Stimulated activated CD4-positive, alpha-beta T cell treated with anti-CD3 and anti-CD28 coated beads, Interleukin-12 subunit alpha, Interleukin-12 subunit beta, amount 100 ng/mL, for 4 hours (primary cell): Measurements from ENCODE around the gene ZSCAN22.
A peak's percentile ranks its signal among the peaks of the same experiment; 100 is the strongest.
"Not testable (repeated sequence)": the region's sequence is repeated elsewhere in the genome, so short reads cannot be mapped to it uniquely, and the experiment has no call there.

ENCODE experiments used
- DNase-seq: peaks from one replicate; pipeline ENCODE4 v3.0.0-alpha.2; 2020

ZSCAN22 gene

DNA sequence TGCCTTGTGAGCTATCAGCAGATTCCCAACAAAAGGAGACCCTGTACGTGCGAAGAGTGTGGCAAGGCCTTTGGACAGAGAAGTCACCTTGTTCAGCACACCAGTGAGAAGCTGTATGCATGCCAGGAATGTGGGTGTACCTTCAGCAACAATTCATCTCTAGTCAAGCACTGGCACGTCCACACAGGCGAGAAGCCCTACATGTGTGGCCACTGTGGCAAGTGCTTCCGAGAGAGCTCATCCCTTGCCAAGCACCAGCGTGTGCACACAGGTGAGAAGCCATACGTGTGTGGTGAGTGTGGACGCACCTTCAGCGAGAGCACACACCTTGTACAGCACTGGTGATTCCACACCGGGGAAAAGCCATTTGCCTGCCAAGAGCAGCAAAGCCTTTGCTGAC is 7.6 kb upstream of the ZSCAN22 start:
- DNase-seq: no peak

DNA sequence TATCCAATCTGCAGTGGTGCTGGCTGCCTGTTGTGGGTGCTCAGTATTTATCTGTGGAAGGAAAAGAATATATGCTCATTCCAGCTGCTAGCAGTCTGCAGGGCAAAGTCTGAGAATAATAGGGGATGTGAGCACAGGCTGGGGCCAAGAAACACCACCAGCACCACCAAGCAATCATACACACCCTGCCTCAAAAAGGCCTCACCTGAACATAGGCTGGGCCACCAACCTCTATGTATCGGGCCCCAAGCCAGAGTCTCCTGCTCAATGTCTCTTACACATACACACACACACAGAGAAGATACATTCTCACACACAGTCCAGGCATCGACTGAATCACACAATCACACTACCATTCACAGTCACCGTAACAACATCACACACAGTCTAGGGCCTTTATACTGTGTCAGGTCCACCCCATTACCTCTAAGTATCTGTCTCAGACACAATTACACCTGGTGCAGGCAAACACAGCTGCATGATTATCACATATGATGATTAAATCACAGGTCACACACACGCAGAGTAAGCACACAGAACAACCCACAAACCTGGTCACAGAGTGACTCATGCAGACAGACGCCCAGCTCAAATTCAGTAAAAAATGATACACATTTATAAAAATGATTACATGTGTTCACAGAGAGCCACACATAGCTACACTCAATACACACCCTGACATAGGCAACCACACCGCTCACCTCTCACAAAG is 1.3 kb upstream of the ZSCAN22 start:
- no peak for DNase-seq

DNA sequence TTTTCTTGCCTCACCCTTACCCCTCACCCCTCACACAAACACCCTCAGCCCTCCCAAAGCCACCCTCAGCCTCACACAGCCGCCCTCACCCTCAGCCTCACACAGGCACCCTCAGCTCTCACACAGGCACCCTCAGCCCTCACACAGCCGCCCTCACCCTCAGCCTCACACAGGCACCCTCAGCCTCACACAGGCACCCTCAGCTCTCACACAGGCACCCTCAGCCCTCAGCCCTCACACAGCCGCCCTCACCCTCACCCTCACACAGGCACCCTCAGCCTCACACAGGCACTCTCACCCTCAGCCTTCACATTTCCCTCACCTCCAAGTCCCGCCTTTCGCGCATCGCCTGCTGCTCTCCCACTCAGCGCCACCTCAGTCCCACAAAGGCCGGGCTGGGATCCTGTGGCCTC is 287 bp upstream of the ZSCAN22 start:
- DNase-seq: no peak

DNA sequence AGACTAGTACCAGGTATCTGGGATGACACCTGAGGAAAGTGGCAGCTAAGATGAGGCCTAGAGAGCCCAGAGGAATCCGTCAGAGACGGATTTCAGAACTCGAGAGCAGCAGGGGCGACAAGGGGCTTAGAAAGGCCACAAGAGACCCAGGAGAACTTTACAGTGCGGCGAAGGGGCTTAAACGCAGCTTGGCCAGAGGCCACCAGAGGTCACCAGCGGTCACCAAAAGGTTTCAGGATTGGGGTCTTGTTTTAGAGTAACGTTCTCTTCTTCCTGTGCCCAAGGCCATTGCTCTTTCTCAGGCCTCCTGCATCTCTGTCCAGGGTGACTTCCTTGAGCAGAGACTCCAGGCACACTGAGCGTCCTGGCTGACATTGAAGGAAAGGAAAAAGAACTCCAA is 2.2 kb downstream of the ZSCAN22 start:
- DNase-seq: no peak

DNA sequence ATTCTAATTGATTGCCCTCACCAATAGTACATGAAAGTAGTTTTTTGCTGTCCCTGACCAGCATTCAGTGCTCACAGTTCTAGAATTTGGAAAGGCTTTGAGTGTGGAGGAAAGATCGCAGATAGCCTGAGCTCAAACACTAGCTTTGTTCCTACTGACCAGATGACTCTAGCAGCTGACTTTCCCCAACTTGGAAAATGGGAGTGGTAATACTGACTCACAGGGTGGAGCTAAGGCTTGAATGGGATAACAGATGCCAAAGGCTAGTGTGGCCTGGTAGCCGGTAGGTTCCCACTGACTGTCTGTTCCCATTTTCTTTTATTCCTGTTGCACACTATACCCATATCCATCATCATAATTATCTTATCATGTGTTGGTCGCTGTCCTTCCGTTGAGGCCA is 3.7 kb downstream of the ZSCAN22 start:
- no peak for DNase-seq

DNA sequence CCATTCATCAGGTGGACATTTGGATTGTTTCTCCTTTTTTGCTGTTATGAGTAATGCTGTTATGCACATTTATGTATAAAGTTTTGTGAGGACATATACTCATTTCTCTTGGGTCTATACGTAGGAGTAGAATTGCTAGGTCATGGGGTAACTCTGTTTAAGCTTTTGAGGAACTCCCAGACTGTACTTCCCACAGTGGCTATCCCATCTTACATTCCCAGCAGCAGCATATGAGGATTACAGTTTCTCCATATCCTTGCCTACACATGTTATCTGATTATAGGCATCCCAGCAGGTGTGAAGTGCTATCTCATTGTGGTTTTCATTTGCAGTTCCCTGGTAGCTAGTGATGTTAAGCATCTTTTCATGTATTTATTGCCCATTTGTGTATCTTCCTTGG is 5.9 kb downstream of the ZSCAN22 start:
- no peak for DNase-seq

DNA sequence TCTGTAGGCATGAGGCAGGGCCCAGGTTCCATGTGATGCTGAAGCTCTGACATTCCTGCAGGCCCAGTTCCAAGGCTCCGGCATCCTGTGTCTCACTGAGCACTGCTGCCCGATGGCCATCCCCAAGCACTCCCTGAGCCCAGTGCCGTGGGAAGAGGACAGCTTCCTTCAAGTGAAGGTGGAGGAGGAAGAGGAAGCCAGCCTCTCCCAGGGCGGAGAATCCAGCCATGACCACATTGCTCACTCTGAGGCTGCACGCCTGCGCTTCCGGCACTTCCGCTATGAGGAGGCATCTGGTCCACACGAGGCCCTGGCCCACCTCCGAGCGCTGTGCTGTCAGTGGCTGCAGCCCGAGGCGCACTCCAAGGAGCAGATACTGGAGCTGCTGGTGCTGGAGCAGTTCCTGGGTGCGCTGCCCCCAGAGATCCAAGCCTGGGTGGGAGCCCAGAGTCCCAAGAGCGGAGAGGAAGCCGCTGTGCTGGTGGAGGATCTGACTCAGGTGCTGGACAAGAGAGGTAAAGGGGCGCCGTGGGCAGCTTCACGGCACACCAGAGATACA is 8.0 kb downstream of the ZSCAN22 start:
- no peak for DNase-seq

DNA sequence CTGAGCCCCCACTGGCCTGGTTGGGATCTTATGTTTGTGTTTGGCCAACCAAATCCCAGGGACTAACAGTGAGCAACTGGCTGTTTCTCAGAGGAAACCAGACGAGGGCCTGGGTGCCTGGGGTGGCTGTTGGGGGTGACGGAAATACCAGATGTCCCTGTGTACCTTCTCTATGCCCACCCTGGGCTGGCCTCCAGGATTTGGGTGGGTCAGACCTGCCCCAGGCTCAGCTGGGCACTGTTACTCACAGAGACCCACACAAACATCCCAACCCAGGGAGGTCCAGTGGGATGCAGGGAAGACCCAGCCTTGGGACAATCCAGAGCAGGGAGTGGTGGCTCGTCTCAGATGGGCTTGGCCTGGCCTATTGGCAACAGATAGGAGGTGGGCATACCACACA is 8.8 kb downstream of the ZSCAN22 start:
- no peak for DNase-seq

DNA sequence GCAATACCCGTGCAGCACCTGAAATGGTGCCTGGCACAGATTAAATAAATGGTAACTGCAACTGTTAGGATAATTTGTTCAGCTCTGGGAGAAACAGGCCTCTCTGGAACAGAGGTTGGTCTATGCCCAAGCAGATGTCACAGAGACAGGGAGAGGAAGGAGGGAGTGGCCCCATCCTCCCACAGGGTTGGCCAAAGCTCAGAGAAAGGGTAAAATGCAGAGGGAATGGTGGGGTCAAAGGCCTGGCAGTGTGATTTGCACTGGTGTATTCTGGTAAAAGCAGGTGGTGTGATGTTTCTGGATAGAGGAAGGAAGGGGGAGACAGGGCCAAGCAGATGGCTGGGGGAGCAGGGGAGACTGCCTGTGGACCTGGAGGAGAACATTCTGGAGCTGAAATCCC is 9.4 kb downstream of the ZSCAN22 start:
- DNase-seq: no peak

DNA sequence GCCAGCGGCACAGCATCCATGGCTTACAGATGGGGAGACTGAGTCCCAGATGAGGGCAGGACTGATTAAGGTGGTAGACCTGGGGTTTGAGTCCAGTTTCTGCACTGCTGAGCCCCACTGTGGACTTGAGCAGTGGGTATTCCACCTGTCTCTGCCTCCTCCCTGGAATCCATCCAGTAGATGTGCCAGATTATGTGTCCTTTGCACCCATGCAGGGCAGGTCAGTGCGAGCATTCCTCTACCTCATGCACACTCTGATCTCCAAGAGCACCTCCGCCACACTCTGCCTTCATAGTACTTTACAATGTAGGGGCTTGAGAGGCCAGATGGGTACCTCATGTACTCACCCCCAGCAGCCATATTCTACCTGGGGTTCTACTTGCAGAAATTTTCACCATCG is 10.0 kb downstream of the ZSCAN22 start:
- no peak for DNase-seq

DNA sequence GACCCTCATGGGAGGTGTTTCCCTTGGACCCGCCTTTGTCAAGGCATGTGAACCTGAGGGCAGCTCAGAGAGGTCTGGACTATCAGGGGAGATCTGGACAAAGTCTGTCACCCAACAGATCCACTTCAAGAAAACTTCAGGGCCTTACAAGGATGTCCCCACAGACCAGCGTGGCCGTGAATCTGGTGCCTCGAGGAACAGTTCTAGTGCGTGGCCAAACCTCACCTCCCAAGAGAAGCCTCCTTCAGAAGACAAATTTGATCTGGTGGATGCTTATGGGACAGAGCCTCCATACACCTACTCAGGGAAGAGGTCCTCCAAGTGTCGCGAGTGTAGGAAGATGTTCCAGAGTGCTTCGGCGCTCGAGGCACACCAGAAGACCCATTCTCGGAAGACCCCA is 11.5 kb downstream of the ZSCAN22 start:
- no peak for DNase-seq

DNA sequence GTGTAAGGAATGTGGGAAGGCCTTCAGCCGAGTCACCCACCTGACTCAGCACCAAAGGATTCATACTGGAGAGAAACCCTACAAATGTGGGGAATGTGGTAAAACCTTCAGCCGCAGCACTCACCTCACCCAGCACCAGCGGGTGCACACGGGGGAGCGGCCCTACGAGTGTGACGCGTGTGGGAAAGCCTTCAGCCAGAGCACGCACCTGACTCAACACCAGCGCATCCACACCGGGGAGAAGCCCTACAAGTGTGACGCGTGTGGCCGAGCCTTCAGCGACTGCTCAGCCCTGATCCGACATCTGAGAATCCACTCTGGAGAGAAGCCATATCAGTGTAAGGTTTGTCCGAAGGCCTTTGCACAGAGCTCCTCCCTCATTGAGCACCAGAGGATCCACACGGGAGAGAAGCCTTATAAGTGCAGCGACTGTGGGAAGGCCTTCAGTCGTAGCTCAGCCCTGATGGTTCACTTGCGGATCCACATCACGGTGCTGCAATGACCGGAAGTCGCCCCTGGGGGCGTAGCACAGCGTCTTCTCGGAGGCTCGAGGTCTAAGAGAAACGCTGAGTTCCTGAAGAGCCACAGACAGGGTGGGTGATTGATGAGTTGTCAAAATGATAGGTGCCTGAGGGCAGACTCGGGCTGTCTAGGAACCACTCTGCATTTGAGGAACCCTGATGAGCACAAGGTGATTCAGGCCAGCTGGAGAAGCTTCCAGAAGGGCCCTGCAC is 12.2 kb downstream of the ZSCAN22 start:
- no peak for DNase-seq

DNA sequence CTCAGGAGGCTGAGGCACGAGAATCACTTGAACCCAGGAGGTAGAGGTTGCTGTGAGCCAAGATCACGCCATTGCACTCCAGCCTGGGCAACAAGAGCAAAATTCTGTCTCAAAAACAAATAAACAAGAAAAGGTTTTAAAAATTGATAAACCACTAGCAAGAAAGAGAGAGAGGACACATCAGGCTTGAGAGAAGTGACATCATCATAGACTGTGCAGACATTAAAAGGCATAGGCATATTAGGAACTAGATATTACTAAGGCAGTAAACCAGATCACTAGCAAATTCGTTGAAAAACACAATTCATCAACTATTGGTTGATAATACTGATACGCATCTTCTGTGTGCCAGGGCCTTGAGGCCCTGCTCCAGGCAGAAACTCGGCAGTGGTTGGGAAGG is 18.8 kb downstream of the ZSCAN22 start:
- no peak for DNase-seq

DNA sequence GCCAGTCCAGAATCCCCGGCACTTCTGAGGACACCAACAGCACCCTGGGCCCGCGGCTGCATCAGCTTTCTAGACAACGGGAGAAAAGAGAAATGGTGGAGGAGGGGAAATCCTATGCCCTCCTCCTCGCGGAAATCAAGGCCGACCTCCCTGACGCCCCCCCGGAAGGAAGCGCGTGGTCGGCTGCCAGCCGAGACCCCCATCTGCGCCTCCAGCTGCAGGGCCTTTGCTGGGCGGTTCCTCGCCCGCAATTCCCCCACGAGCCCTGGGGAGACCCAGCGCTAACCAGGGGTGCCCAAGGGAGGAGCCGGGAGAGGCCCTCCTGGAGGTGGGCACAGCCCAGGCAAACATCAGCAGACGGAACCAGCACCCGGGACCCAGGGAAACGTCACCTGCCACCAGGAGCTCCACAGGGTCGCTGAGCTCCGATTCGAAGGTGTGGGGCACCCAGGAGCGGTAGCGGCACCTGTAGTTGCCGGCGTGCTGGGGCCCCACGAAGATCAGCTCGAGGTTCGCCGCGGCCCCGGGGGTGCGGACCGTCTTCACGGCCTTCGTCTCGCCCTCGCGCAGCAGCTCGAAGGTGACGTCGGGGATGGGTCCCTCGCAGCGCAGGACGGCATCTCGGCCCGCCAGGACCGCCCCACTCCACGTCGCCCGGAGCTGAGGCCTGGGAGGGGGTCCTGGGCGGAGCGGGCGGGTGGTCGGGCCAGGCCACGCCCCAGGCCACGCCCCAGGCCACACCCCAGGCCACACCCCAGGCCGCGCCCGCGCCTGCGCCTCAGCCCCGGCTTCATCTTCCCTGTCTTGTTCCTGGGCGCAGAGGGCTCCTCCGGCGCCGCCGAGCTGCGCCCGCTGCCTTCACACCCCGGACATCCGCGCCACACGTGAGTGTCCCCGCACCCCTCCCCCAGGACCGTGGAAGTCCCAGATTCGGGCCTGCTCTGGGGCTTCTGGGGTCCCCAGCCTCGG is 20.5 kb downstream of the ZSCAN22 start:
- DNase-seq: peak; percentile 65

DNA sequence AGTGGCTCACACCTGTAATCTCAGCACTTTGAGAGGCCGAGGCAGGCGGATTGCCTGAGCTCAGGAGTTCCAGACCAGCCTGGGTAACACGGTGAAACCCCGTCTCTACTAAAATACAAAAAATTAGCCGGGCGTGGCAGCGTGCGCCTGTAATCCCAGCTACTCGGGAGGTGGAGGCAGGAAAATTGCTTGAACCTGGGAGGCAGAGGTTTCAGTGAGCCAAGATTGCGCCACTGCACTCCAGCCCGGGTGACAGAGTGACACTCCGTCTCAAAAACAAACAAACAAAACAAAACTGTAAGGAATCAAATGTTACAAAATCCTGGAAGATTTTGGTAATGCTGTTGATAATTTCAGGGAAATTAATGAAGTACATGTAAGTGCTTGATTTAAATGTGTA is 21.3 kb downstream of the ZSCAN22 start:
- not testable (repeated sequence) for DNase-seq

DNA sequence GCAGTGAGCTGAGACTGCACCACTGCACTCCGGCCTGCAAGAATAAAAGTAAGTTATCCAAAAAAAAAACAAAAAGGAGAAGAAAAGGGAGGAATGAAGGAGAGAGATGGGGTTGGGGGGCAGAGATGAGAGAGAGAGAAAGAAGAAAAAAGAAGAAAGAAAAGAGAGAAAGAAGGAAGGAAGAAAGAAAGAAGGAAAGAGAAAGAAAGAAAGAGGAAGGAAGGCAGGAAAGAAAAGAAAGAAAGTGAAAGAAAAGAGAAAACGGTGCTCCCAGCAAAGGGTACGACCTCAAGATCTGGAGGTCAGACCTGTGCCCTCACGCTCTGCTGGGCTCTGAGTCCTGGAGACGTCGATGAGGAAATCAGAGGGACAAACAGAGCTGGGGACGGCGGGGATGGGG is 22.8 kb downstream of the ZSCAN22 start:
- no peak for DNase-seq

DNA sequence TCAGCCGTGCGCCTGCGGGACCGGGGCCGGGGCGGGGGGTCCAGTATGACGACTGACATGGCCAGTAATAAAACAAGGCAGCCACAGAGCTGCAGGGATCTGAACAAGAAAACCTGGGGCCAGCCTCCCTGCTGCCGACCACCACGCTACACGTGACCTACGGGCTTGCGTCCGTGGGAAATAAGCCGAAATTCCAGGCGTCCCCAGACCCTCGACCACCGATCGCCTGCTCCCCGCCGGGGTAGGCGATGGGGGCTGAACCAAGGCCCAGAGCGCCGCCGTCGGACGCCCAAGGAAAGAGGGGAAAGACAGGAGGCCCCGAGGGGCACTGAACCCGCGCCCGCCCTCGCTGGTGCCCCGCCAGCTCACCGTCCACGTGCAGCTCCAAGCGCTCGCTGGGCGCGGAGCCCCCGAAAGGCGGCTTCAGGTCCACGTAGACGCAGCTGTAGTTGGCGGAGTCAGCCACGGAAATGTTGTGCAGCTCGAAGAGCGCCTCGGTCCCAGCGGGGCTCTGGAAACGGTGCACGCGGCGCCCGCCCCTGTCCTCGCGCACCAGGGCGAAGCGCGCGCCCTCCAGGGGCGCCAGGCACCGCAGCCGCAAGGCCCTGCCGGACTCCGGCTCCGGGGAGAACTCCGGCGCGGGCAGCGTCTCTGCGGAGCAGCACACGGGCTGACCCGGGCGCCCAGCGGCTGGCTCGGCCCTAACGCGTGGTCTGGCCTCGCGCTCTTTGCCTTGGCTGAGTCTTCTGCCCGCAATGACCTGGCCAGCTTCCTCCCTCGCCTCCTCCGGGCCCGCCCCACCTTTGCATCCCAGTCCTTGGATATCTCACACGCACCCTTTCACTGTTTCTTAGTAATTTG is 23.4 kb downstream of the ZSCAN22 start:
- DNase-seq: no peak

DNA sequence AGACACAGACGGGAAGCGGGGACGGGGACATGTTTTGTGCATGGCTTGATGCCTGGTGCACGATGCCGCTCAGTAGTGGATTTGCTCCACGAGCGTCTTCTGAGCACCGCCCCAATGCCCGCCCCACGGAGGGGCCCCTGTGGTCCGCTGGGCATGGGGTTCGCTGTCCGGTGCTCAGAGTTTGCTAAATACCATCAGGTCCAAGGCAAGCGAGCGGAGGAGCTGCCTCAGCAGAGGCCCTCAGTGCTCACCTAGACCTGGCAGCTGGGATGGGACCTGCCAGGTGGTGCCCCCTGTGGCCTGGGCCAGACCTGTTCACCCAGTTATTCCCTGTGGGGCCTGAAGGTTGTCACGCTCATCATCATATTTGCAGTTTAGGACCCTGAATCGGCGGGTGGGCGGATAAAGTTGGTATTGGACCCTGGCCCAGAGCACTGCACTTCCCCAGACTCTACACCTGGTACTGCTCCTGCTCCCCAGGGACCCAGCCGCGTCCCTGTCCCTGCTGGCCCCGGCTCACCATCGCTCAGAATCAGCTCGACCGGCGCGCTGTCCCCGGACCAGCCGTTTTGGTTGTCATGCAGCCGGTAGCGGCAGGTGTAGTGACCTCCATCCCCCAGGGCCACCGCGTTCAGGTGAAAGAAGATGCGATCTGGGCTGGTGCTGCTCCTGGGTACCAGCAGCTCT is 24.2 kb downstream of the ZSCAN22 start:
- DNase-seq: no peak

DNA sequence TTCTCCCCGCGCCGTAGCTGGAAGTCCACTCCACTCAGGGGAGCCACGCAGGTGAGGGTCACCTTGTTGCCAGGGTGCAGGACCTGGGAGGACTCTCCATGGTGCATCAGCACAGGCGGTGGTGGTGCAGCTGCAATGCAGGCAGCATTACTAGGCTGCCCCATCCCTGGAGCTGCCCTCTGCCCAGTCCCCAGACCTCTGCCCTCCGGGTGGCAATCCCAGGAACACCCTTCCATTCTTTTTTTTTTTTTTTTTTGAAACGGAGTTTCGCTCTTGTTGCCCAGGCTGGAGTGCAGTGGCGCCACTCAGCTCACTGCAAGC is 24.7 kb downstream of the ZSCAN22 start:
- no peak for DNase-seq

DNA sequence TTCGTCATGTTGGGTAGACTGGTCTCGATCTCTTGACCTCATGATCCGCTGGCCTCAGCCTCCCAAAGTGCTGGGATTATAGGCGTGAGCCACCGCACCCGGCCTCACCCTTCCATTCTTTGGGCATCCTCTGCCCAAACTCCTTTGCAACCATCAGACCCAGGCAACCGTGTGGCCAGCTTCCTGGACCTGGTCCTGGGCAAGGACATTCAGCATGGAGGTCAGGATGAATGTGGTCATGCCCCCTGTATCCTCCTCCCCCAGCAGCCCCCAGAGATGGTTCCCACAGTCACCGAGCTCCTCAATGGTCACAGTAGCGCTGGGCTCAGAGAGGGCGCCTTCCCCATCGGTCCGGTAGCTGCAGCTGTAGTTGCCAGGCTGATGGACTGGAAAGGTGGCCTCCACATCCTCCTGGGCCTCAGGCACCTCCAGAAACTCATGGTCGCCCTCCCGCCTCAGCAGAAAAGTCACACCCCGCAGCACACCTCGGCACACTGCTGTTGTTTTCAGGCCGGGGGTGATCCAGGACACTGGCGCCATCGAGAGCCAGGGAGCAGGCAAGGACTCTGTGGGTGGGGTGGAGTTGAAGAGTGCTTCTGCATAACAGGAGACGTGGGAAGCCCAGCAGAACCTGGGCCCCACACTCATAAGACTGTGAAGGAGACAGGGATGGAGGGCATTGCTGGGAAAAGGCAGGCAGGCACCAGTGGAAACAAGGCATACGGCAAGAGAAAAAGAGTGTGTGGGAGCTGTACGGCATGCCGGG is 25.4 kb downstream of the ZSCAN22 start:
- no peak for DNase-seq
